Calu3 (cell line): ENCODE data around the gene GDPGP1. TPM values are rescaled to one million over a fixed set of nuclear protein-coding genes. Genes with fewer than 3 reads are reported as not detected.
"Not testable (repeated sequence)": the region's sequence is repeated elsewhere in the genome, so short reads cannot be mapped to it uniquely, and the experiment has no call there.

Experiments used
- Bru-seq: library from RNA; stranded (reverse); fragments of 400-500 nt; gene quantifications from one replicate; lab custom pipeline; 2021; lab: Mats Ljungman, UMichigan
- BruChase-seq, 2 experiments: library from RNA; stranded (reverse); fragments of 400-500 nt; gene quantifications; one replicate each; lab custom pipeline; 2021; lab: Mats Ljungman, UMichigan
- BruUV-seq: library from RNA; stranded (reverse); fragments of 400-500 nt; replicated peaks from 2 replicates; lab custom pipeline; 2021; lab: Mats Ljungman, UMichigan
- CTCF ChIA-PET: fragments of 300-600 bp; sonication (Branson Sonifier 250); formaldehyde crosslinking; loops from one replicate; lab custom pipeline; 2022; ENCODE audit warnings: antibody characterized with exemption; lab: Charles Lee
- DNase-seq: peaks from one replicate; pipeline ENCODE4 v3.0.0; 2022
- H3K27ac Mint-ChIP-seq: one replicate; pipeline ENCODE4 v1.8.0; 2022; ENCODE audit warnings: mixed read lengths; ENCODE audit not compliant: unreplicated experiment
- H3K27me3 Mint-ChIP-seq: one replicate; pipeline ENCODE4 v1.8.0; 2022; ENCODE audit warnings: mixed read lengths; ENCODE audit not compliant: unreplicated experiment
- H3K36me3 Mint-ChIP-seq: one replicate; pipeline ENCODE4 v1.8.0; 2022; ENCODE audit warnings: mild to moderate bottlenecking, moderate library complexity, mixed read lengths; ENCODE audit not compliant: insufficient read depth, unreplicated experiment
- H3K4me1 Mint-ChIP-seq: one replicate; pipeline ENCODE4 v1.8.0; 2022; ENCODE audit warnings: mild to moderate bottlenecking, low read depth, mixed read lengths; ENCODE audit not compliant: unreplicated experiment
- H3K4me3 Mint-ChIP-seq: one replicate; pipeline ENCODE4 v1.8.0; 2022; ENCODE audit warnings: mild to moderate bottlenecking, low read depth, moderate library complexity, mixed read lengths; ENCODE audit not compliant: unreplicated experiment
- H3K9me3 Mint-ChIP-seq: one replicate; pipeline ENCODE4 v1.8.0; 2022; ENCODE audit warnings: low read depth, mixed read lengths; ENCODE audit not compliant: unreplicated experiment
- intact Hi-C: fragments of 100-400 bp; cut with micrococcal nuclease; formaldehyde crosslinking; loops from one replicate; pipeline ENCODE4 v1.10.0; 2022; ENCODE audit not compliant: unreplicated experiment
- long read RNA-seq: library from polyadenylated mRNA; stranded (forward); transcript quantifications from one replicate; pipeline ENCODE4 v2.0.0, GENCODE V29; 2022
- total RNA-seq: library from RNA; stranded (reverse); gene quantifications from 2 replicates; pipeline ENCODE4 v1.2.3, GENCODE V29; 2022
- TF ChIP-seq, protein P1 (sequence below): fragments of 200-600 bp; IDR thresholded peaks from one replicate; pipeline ENCODE4 v1.8.0; 2022; ENCODE audit warnings: antibody characterized with exemption; ENCODE audit not compliant: unreplicated experiment

The GDPGP1 gene, protein sequence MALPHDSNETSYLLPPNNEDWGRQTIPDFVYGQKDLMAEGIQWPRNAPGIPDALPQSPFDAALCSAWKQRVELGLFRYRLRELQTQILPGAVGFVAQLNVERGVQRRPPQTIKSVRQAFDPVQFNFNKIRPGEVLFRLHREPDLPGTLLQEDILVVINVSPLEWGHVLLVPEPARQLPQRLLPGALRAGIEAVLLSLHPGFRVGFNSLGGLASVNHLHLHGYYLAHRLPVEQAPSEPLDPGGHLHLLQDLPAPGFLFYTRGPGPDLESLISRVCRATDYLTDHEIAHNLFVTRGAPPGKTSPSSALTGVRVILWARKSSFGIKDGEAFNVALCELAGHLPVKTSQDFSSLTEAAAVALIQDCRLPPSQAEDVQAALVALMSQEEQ
- 17.5 and 20.3 TPM in 2 replicates for total RNA-seq
- percentile 61 among the genes with signal in this experiment for Bru-seq, nascent RNA
- percentile 70 among the genes with signal in this experiment for BruChase-seq, experiment 1, labeled RNA remaining after a 6-hour chase
- BruChase-seq, experiment 2, labeled RNA remaining after a 2-hour chase: percentile 75 among the genes with signal in this experiment
- long read RNA-seq, partial matches to known transcripts: 3 of 10 reads
- long read RNA-seq, other reads (novel, unspliced or antisense): 1 of 10 reads

DNA sequence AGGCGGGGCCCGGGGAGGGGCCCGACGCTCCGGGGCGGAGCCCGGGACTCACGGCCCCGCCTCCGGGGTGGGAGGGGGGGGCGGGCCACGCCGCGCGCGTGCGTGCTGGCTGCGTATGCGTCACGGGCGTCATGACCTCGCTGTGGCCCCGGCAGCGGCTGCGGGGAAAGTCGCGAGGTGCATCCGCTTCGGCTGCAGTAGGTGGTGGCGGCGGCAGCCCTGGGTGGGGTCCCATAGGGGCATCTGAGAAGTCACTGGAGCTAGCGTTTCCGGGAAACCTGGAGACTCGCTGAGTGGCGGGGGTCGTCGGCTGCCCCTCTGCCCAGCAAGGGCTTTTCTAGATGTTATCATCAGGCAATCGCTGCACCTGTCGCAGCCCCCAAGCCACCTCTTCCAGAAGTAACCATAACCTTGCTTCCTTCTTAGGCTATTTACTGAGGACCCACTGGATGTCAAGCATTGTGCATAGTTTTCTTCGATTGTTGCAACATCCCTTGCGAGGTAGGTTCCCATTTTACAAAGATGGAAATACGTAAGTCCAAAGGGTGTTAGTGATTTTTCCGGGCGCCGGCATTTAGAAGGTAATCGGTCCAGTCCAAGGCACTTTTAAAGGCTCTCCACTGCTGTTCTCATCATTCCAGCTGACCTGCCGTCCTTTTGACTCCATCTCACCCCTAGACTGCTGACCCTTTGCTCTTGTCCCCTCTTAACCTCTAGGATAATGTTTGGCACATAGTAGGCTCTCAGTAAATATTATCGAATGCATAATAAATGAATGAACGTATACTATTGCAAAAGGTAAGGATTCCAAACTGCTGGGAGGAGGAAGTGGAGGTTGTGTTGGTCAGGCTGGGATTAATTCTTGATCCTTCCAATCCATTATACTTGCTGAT is at the start of gene GDPGP1:
Gene GDPGP1, plus strand, starts transcription at position 114 of the 893 bp plus-strand sequence. CDS start 6,700 bp downstream, outside the sequence.
- no peaks in the 10 kb centered on the region for H3K9me3 Mint-ChIP-seq
- H3K4me3 Mint-ChIP-seq: peak within 1 kb of the TSS; percentile 77
- H3K27ac Mint-ChIP-seq: peak within 1 kb of the TSS; percentile 77
- no peaks in the 10 kb centered on the region for H3K27me3 Mint-ChIP-seq
- no peak for DNase-seq
- H3K36me3 Mint-ChIP-seq: peaks cover 84% of the 10 kb centered on the region
- TSS peak; percentile 74 for BruUV-seq
- CTCF ChIA-PET: interaction anchor here (0.6 to 3.4 kb wide), 14 partner anchors 13 to 91 kb away, joined by 3 to 28 read pairs (median 4); partner anchors contain the start of genes NGRN and TTLL13
- TF ChIP-seq, protein P1, sequence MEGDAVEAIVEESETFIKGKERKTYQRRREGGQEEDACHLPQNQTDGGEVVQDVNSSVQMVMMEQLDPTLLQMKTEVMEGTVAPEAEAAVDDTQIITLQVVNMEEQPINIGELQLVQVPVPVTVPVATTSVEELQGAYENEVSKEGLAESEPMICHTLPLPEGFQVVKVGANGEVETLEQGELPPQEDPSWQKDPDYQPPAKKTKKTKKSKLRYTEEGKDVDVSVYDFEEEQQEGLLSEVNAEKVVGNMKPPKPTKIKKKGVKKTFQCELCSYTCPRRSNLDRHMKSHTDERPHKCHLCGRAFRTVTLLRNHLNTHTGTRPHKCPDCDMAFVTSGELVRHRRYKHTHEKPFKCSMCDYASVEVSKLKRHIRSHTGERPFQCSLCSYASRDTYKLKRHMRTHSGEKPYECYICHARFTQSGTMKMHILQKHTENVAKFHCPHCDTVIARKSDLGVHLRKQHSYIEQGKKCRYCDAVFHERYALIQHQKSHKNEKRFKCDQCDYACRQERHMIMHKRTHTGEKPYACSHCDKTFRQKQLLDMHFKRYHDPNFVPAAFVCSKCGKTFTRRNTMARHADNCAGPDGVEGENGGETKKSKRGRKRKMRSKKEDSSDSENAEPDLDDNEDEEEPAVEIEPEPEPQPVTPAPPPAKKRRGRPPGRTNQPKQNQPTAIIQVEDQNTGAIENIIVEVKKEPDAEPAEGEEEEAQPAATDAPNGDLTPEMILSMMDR: no peak
- intact Hi-C loops: no loop called here
- peaks cover 30% of the 10 kb centered on the region for H3K4me1 Mint-ChIP-seq

DNA sequence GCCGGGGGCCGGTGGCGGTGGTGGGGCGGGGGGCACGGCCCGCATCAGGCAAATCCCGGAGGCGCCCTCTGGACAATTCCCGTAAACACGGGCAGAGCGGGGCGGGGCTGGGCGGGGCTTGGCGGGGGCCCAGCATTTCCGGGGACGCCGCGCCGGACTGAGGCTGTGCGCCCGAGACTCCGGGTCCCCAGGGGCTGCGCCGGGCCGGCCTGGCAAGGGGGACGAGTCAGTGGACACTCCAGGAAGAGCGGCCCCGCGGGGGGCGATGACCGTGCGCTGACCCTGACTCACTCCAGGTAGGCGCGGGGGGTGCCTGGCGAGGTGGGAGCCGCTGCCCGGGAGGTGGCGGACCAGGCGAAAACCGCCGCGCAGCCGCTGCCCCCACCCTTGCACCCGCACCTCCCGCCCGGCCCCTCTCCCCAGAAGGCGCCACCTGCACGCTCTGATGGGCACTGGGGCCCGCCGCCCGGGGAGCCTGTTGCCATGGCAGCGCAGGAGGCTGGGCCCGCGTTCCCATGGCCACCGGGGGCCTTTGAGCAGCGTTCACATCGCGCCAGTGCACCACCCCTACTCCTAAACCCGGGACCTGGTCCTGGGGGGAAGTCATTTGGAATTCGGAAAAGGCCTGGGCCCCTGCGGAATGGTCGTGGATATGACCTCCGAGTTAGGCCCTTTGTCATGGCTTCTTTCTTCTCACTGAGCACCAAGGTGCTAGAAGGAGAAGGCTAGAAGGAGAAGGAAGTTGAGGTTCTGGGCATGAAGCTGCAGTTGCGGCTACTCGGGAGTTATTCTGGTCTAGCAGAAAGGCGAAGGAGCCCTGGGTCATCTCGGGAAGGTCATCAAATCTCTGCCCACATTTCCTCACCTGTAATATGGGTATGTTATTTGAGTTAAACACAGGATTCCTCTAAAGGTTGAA is 49.0 kb upstream of the GDPGP1 start:
- intact Hi-C loops: loop anchor here (2.0 kb wide), 2 partner anchors 24 to 28 kb away; no protein-coding TSS in a partner anchor
- TF ChIP-seq, protein P1: no peak
- no peaks in the 10 kb centered on the region for H3K27me3 Mint-ChIP-seq
- CTCF ChIA-PET: interaction anchor here (1.0 to 1.3 kb wide), 3 partner anchors 19 to 36 kb away, joined by 4 read pairs; no protein-coding TSS in a partner anchor
- H3K27ac Mint-ChIP-seq: peak overlapping the region; percentile 88
- BruUV-seq: TSS peak; percentile 75
- no peaks in the 10 kb centered on the region for H3K9me3 Mint-ChIP-seq
- peaks cover 26% of the 10 kb centered on the region for H3K4me1 Mint-ChIP-seq
- peak; percentile 76 for DNase-seq
- H3K4me3 Mint-ChIP-seq: peak overlapping the region; percentile 75
- H3K36me3 Mint-ChIP-seq: peaks cover 18% of the 10 kb centered on the region

DNA sequence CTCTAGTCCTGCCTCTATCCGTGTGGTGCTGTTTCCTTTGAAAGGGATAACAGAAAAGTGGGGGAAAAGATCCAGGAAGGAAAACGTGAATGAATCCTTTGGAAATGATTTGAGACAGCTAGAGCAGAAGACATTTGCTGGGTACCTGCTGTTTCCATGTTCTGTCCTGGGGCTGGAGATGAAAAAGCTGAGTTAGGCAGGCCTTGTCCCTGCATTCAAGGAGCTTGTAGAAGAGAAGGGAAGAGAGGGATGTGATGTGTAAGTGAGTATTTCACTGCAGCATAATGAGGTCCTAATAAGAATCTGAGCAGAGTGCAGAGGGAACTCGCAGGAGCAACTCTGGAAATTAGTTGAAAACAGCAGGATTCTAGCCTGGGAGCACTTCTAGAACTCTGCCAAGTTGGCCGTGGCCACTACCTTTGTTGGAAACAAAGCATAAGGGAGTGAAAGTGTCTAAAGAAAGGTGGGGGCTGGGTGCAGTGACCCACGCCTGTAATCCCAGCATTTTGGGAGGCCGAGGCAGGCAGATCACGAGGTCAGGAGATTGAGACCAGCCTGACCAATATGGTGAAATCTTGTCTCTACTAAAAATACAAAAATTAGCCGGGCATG is 46.6 kb upstream of the GDPGP1 start:
- TF ChIP-seq, protein P1: no peak
- Mint-ChIP-seq H3K4me1 (peaks cover 41% of the 10 kb centered on the region), H3K9me3 (no peaks in the 10 kb centered on the region), H3K4me3 (no peak overlapping the region), H3K36me3 (peaks cover 23% of the 10 kb centered on the region), H3K27me3 (no peaks in the 10 kb centered on the region), H3K27ac (no peak overlapping the region)
- DNase-seq: no peak
- intact Hi-C loops: no loop called here
- CTCF ChIA-PET: interaction anchor here (0.7 kb wide), 1 partner anchor 442 kb away, joined by 4 read pairs; no protein-coding TSS in a partner anchor
- BruUV-seq: no TSS peak

DNA sequence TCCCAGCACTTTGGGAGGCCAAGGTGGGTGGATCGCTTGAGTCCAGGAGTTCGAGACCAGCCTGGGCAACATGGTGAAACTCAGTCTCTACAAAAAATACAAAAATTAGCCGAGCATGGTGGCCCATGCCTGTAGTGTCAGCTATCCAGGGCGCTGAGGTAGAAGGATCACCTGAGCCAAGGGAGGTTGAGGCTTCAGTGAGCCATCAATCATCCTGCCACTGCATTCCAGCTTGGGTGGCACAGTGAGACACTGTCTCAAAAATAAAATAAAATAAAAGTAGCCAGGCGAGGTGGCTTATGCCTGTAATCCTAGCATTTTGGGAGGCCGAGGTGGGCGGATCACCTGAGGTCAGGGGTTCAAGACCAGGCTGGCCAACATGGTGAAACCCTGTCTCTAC is 45.9 kb upstream of the GDPGP1 start:
- H3K27ac Mint-ChIP-seq, BruUV-seq, H3K9me3 Mint-ChIP-seq, H3K4me3 Mint-ChIP-seq, intact Hi-C loops, H3K27me3 Mint-ChIP-seq, DNase-seq: not testable (repeated sequence)
- Mint-ChIP-seq H3K4me1 (peaks cover 48% of the 10 kb centered on the region), H3K36me3 (peaks cover 23% of the 10 kb centered on the region)
- CTCF ChIA-PET: interaction anchor here (0.7 kb wide), 1 partner anchor 442 kb away, joined by 4 read pairs; no protein-coding TSS in a partner anchor
